Keratinocyte (primary cell): Measurements from ENCODE around the gene TPCN1. TPM values are rescaled to one million over a fixed set of nuclear protein-coding genes. Genes with fewer than 3 reads are reported as not detected.

ENCODE experiments used
- DNase-seq: peaks from one replicate; pipeline ENCODE4 v3.0.0-alpha.2; 2011; ENCODE audit warnings: low read depth, missing footprints, low spot score
- FAIRE-seq: peaks from 2 replicates; lab custom pipeline; 2011; peaks lifted over from hg19 to GRCh38; lab: Jason Lieb, UNC
- H2AFZ ChIP-seq: 2 replicates; pipeline ENCODE4 v1.6.0; 2012; ENCODE audit warnings: low read length, control low read depth, inconsistent platforms; ENCODE audit not compliant: control insufficient read depth
- H3K27ac ChIP-seq: 2 replicates; pipeline ENCODE4 v1.5.1; 2011; ENCODE audit warnings: low read length; ENCODE audit not compliant: control insufficient read depth, insufficient read depth
- H3K27me3 ChIP-seq: 3 replicates; pipeline ENCODE4 v1.6.0; 2011; ENCODE audit warnings: low read length; ENCODE audit not compliant: control insufficient read depth, insufficient read depth; ENCODE audit errors: extremely low read depth
- H3K36me3 ChIP-seq, 2 experiments: 2 replicates in 1 of 2; 3 replicates in 1 of 2; pipeline ENCODE4 v1.5.1; 2011; ENCODE audit warnings: low read length in 2 of 2, mild to moderate bottlenecking in 1 of 2; ENCODE audit not compliant: control insufficient read depth in 2 of 2, insufficient read depth in 2 of 2; ENCODE audit errors: extremely low read depth in 1 of 2
- H3K4me1 ChIP-seq: 3 replicates; pipeline ENCODE4 v1.5.1; 2011; ENCODE audit warnings: low read length; ENCODE audit not compliant: control insufficient read depth, insufficient read depth; ENCODE audit errors: extremely low read depth
- H3K4me2 ChIP-seq: 3 replicates; pipeline ENCODE4 v1.6.0; 2011; ENCODE audit warnings: low read depth, low read length; ENCODE audit not compliant: control insufficient read depth, insufficient read depth; ENCODE audit errors: extremely low read depth
- H3K4me3 ChIP-seq, 3 experiments: fragments of 200-600 bp in 1 of 3; sonication (generic) in 1 of 3; 2 replicates in 2 of 3; 3 replicates in 1 of 3; pipeline ENCODE4 v1.5.1; 2011 to 2016; ENCODE audit warnings: low read length in 3 of 3, mild to moderate bottlenecking in 3 of 3, control low read depth in 2 of 3, inconsistent platforms in 1 of 3, low read depth in 1 of 3, mixed read lengths in 1 of 3, mixed run types in 1 of 3, moderate library complexity in 1 of 3; ENCODE audit not compliant: control insufficient read depth in 2 of 3, insufficient read depth in 2 of 3; ENCODE audit errors: extremely low read depth in 1 of 3
- H3K79me2 ChIP-seq: 2 replicates; pipeline ENCODE4 v1.6.0; 2012; ENCODE audit warnings: low read length; ENCODE audit not compliant: control insufficient read depth, insufficient read depth
- H3K9ac ChIP-seq: 3 replicates; pipeline ENCODE4 v1.6.0; 2011; ENCODE audit warnings: low read length; ENCODE audit not compliant: control insufficient read depth, insufficient read depth; ENCODE audit errors: extremely low read depth
- H3K9me1 ChIP-seq: 3 replicates; pipeline ENCODE4 v1.6.0; 2011; ENCODE audit warnings: low read length; ENCODE audit not compliant: control insufficient read depth, insufficient read depth; ENCODE audit errors: extremely low read depth
- H3K9me3 ChIP-seq: 2 replicates; pipeline ENCODE4 v1.5.1; 2012; ENCODE audit warnings: low read depth, low read length; ENCODE audit not compliant: control insufficient read depth
- H4K20me1 ChIP-seq: 3 replicates; pipeline ENCODE4 v1.6.0; 2011; ENCODE audit warnings: low read length; ENCODE audit not compliant: control insufficient read depth, insufficient read depth; ENCODE audit errors: extremely low read depth
- EZH2 ChIP-seq: IDR thresholded peaks from one replicate; pipeline ENCODE4 v1.6.1; 2012; ENCODE audit warnings: inconsistent platforms, mild to moderate bottlenecking, low read length, moderate library complexity
- dilution Hi-C: fragments of 300-500 bp; cut with MboI; formaldehyde crosslinking; loops from one replicate; pipeline ENCODE4 v1.7.0; 2020; ENCODE audit warnings: low sequenced_read_pairs; ENCODE audit not compliant: extremely low pct_ligation_motif_present
- polyA plus RNA-seq, 5 experiments: library from polyadenylated mRNA; depleted of rRNA in 3 of 5; stranded (reverse) in 3 of 5; stranded (forward) in 1 of 5; unstranded in 1 of 5; fragments of >200 nt; gene quantifications; 1 replicate in 1 of 5; 2 replicates in 3 of 5; 3 replicates in 1 of 5; pipeline versions ENCODE4 v1.2.1 to v1.2.3, GENCODE V29; 2011 to 2012; ENCODE audit warnings: missing spikeins in 2 of 5, low read depth in 1 of 5, low replicate concordance in 1 of 5
- TF ChIP-seq, protein P1 (sequence below), 3 experiments: IDR thresholded peaks in 1 of 3; conservative IDR thresholded peaks in 1 of 3; optimal IDR thresholded peaks in 1 of 3; 2 replicates in 2 of 3; 3 replicates in 1 of 3; pipeline versions ENCODE3 to v1.5.1; 2011; ENCODE audit warnings: low read length in 3 of 3, mild to moderate bottlenecking in 3 of 3, moderate library complexity in 2 of 3, control low read depth in 1 of 3, inconsistent platforms in 1 of 3; ENCODE audit not compliant: insufficient read depth in 2 of 3; ENCODE audit errors: extremely low read depth in 1 of 3

Gene TPCN1
- polyA plus RNA-seq, 1 donor (not counting 4 experiments of a cell fraction or from before 2014, with no cell fraction given): 6.8 TPM

DNA sequence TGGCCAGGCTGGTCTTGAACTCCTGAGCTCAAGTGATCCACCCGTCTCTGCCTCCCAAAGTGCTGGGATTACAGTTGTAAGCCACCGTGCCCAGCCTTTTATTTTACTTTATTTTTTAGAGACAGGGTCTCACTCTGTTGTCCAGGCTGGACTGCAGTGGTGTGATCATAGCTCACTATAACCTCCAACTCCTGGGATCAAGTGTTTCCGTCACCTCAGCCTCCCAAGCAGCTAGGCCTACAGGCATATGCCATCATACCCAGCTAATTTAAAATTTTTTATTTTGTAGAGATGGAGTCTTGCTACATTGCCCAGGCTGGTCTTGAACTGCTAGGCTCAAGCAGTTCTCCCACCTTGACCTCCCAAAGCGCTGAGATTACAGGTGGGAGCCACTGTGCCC, 3.7 kb downstream of the TPCN1 start:
- TF ChIP-seq, protein P1, sequence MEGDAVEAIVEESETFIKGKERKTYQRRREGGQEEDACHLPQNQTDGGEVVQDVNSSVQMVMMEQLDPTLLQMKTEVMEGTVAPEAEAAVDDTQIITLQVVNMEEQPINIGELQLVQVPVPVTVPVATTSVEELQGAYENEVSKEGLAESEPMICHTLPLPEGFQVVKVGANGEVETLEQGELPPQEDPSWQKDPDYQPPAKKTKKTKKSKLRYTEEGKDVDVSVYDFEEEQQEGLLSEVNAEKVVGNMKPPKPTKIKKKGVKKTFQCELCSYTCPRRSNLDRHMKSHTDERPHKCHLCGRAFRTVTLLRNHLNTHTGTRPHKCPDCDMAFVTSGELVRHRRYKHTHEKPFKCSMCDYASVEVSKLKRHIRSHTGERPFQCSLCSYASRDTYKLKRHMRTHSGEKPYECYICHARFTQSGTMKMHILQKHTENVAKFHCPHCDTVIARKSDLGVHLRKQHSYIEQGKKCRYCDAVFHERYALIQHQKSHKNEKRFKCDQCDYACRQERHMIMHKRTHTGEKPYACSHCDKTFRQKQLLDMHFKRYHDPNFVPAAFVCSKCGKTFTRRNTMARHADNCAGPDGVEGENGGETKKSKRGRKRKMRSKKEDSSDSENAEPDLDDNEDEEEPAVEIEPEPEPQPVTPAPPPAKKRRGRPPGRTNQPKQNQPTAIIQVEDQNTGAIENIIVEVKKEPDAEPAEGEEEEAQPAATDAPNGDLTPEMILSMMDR (optimal IDR thresholded peaks at IDR 0.05 in 1 of 3, IDR thresholded peaks at IDR 0.05 in 1 of 3, conservative IDR thresholded peaks at IDR 0.05 in 1 of 3; ENCODE audit: extremely low read depth in 1 of 3, insufficient read depth in 2 of 3, low read length in 3 of 3): no peak
- TF ChIP-seq EZH2: no peak
- DNase-seq: no peak
- Histone ChIP-seq H3K79me2 (peaks cover 6% of the 10 kb centered on the region), H3K27ac (no peak overlapping the region), H4K20me1 (no peaks in the 10 kb centered on the region), H3K4me2 (no peak overlapping the region), H3K9me3 (no peaks in the 10 kb centered on the region), H3K9ac (no peak overlapping the region), H3K9me1 (peaks cover 3% of the 10 kb centered on the region), H3K27me3 (no peaks in the 10 kb centered on the region), H3K36me3 (peaks cover 2 to 5% of the 10 kb centered on the region in 2 experiments), H3K4me3 (no peak overlapping the region), H3K4me1 (peaks cover 22% of the 10 kb centered on the region), H2AFZ (no peak overlapping the region)
- dilution Hi-C loops: no loop called here
- no peak for FAIRE-seq

DNA sequence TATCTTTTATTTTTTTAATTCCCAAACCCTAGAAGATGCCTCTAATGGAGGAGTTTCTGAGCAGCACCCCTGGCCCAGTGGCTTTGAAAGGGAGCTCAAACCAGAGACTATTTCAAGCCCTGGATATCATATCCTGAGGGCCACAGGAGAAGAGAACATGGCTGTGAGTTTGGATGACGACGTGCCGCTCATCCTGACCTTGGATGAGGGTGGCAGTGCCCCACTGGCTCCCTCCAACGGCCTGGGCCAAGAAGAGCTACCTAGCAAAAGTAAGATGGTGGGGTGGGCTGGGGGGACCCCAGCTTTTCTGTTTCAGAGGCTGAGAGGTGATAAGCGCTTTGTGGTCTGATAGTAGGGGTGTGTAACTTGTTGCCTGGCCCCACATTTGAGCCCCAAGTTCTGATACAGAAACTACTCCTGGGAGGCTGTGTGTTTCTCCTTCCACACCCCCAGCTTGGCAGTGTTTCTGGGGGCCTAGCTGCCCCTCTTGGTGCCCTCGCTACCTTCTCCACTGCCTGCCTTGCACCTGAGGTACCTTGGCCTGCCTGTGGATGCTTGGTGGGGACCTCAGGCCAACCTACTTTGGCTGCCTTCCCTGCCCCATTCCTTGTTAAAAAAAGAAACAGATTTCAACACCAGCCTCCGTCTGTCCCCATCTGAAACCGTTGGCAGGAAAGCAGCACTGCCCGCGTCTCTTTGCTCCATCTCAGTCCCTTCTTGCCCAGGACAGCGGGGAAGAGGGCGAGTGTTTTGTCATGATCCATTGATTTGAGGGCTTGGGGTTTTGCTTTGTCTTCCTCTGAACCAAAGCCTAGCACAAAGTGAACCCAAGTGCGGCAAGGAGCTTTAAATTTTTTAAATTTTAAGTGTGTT, 5.7 kb downstream of the TPCN1 start:
- H3K9me1 ChIP-seq: peaks cover 3% of the 10 kb centered on the region
- H3K4me2 ChIP-seq: no peak overlapping the region
- no peaks in the 10 kb centered on the region for H3K27me3 ChIP-seq
- H3K9me3 ChIP-seq: no peaks in the 10 kb centered on the region
- dilution Hi-C loops: no loop called here
- TF ChIP-seq, protein P1 (optimal IDR thresholded peaks at IDR 0.05 in 1 of 3, IDR thresholded peaks at IDR 0.05 in 1 of 3, conservative IDR thresholded peaks at IDR 0.05 in 1 of 3; ENCODE audit: extremely low read depth in 1 of 3, insufficient read depth in 2 of 3, low read length in 3 of 3): no peak
- no peaks in the 10 kb centered on the region for H4K20me1 ChIP-seq
- H3K36me3 ChIP-seq: peaks cover 5 to 7% of the 10 kb centered on the region in 2 experiments
- no peak overlapping the region for H3K4me3 ChIP-seq
- H3K79me2 ChIP-seq: peaks cover 1% of the 10 kb centered on the region
- DNase-seq (no peak), FAIRE-seq (no peak)
- H3K4me1 ChIP-seq: peaks cover 24% of the 10 kb centered on the region
- H3K27ac ChIP-seq: no peak overlapping the region
- H2AFZ ChIP-seq: no peak overlapping the region
- H3K9ac ChIP-seq: no peak overlapping the region
